Fibroblast of peridontal ligament (primary cell): ENCODE results near the gene ZBED1.
"Not testable (repeated sequence)": the region's sequence is repeated elsewhere in the genome, so short reads cannot be mapped to it uniquely, and the experiment has no call there.

ENCODE experiments used
- DNase-seq: peaks from one replicate; pipeline ENCODE4 v3.0.0-alpha.2; 2010; ENCODE audit errors: extremely low read depth

ZBED1 gene

GRCh38 chrX:2474963-2475726 lies 25.6 kb downstream of the ZBED1 start:
- no peak for DNase-seq

- no peak for DNase-seq
Measured at GRCh38 chrX:2474280-2474962, 26.4 kb downstream of the ZBED1 start.

- DNase-seq, result not testable (repeated sequence)
Measured at GRCh38 chrX:2473064-2473463, 27.7 kb downstream of the ZBED1 start.

- no peak for DNase-seq
Measured at GRCh38 chrX:2471641-2472040, 29.1 kb downstream of the ZBED1 start.

GRCh38 chrX:2471126-2471525 lies 29.6 kb downstream of the ZBED1 start:
- DNase-seq, result not testable (repeated sequence)

- not testable (repeated sequence) for DNase-seq
Measured at GRCh38 chrX:2469852-2470251, 30.9 kb downstream of the ZBED1 start.

- DNase-seq, result no peak
Measured at GRCh38 chrX:2469196-2469685, 31.5 kb downstream of the ZBED1 start.

- DNase-seq, result no peak
Measured at GRCh38 chrX:2468261-2469195, 32.2 kb downstream of the ZBED1 start.

- no peak for DNase-seq
Measured at GRCh38 chrX:2466876-2467656, 33.7 kb downstream of the ZBED1 start.

- DNase-seq, result no peak
Measured at GRCh38 chrX:2464677-2465166, 36.1 kb downstream of the ZBED1 start.

- DNase-seq, result no peak
Measured at GRCh38 chrX:2463973-2464676, 36.7 kb downstream of the ZBED1 start.

GRCh38 chrX:2463481-2463880 lies 37.3 kb downstream of the ZBED1 start:
- peak; percentile 19 for DNase-seq

GRCh38 chrX:2462780-2463179 lies 38.0 kb downstream of the ZBED1 start:
- DNase-seq, result no peak

GRCh38 chrX:2462074-2462473 lies 38.7 kb downstream of the ZBED1 start:
- DNase-seq, result peak; percentile 14

GRCh38 chrX:2461711-2462016 lies 39.1 kb downstream of the ZBED1 start:
- DNase-seq, result no peak

GRCh38 chrX:2460821-2461710 lies 39.7 kb downstream of the ZBED1 start:
- not testable (repeated sequence) for DNase-seq

GRCh38 chrX:2460048-2460447 lies 40.7 kb downstream of the ZBED1 start:
- not testable (repeated sequence) for DNase-seq

- DNase-seq, result no peak
Measured at GRCh38 chrX:2458309-2458708, 42.5 kb downstream of the ZBED1 start.

- DNase-seq, result no peak
Measured at GRCh38 chrX:2457289-2458133, 43.3 kb downstream of the ZBED1 start.
